Measurements from ENCODE around the gene DNLZ. TPM values are rescaled to one million over a fixed set of nuclear protein-coding genes. Genes with fewer than 3 reads are reported as not detected.

The DNLZ gene
- total RNA-seq, 1 experiment from 2014 or later = 20.2 TPM

GRCh38 chr9:136374183-136374575 lies 10.6 kb upstream of the DNLZ start:
- DNase-seq = no peak
- Histone ChIP-seq H3K36me3 (replicated peaks; ENCODE audit: control insufficient read depth, insufficient read depth, low read length) (peaks cover under 1% of the 10 kb centered on the region; the same call in 1 of the 2 replicates), H3K4me3 (ENCODE audit: insufficient read depth, low read depth, low read length) (no peak overlapping the region), H3K27me3 (ENCODE audit: control insufficient read depth, insufficient read depth, low read length) (no peaks in the 10 kb centered on the region)

GRCh38 chr9:136373300-136374182 lies 10.0 kb upstream of the DNLZ start, which contains the start of gene CARD9:
TSS of gene CARD9 (minus strand) at chr9:136373669. CDS start at chr9:136372078, 1,591 bp downstream.
- no peak within 1 kb of the TSS for H3K4me3 ChIP-seq (ENCODE audit: insufficient read depth, low read depth, low read length)
- no peaks in the 10 kb centered on the region for H3K27me3 ChIP-seq (ENCODE audit: control insufficient read depth, insufficient read depth, low read length)
- H3K36me3 ChIP-seq (replicated peaks; ENCODE audit: control insufficient read depth, insufficient read depth, low read length) = no peaks in the 10 kb centered on the region; the same call in 1 of the 2 replicates
- no peak for DNase-seq

- Histone ChIP-seq H3K4me3 (ENCODE audit: insufficient read depth, low read depth, low read length) (no peak overlapping the region), H3K36me3 (replicated peaks; ENCODE audit: control insufficient read depth, insufficient read depth, low read length) (no peaks in the 10 kb centered on the region), H3K27me3 (ENCODE audit: control insufficient read depth, insufficient read depth, low read length) (no peaks in the 10 kb centered on the region)
- peak; percentile 83 for DNase-seq
Observed at GRCh38 chr9:136372561-136373299, 9.2 kb upstream of the DNLZ start.

- no peaks in the 10 kb centered on the region for H3K27me3 ChIP-seq (ENCODE audit: control insufficient read depth, insufficient read depth, low read length)
- DNase-seq = no peak
- H3K36me3 ChIP-seq (replicated peaks; ENCODE audit: control insufficient read depth, insufficient read depth, low read length) = no peaks in the 10 kb centered on the region
- H3K4me3 ChIP-seq (ENCODE audit: insufficient read depth, low read depth, low read length) = no peak overlapping the region
Observed at GRCh38 chr9:136372006-136372405, 8.5 kb upstream of the DNLZ start.

GRCh38 chr9:136371533-136371880 lies 8.0 kb upstream of the DNLZ start:
- Histone ChIP-seq H3K4me3 (ENCODE audit: insufficient read depth, low read depth, low read length) (no peak overlapping the region), H3K27me3 (ENCODE audit: control insufficient read depth, insufficient read depth, low read length) (no peaks in the 10 kb centered on the region), H3K36me3 (replicated peaks; ENCODE audit: control insufficient read depth, insufficient read depth, low read length) (no peaks in the 10 kb centered on the region)
- DNase-seq = no peak

GRCh38 chr9:136370687-136371532 lies 7.4 kb upstream of the DNLZ start:
- Histone ChIP-seq H3K27me3 (ENCODE audit: control insufficient read depth, insufficient read depth, low read length) (no peaks in the 10 kb centered on the region), H3K4me3 (ENCODE audit: insufficient read depth, low read depth, low read length) (no peak overlapping the region), H3K36me3 (replicated peaks; ENCODE audit: control insufficient read depth, insufficient read depth, low read length) (no peaks in the 10 kb centered on the region)
- DNase-seq = peak; percentile 60

- Histone ChIP-seq H3K27me3 (ENCODE audit: control insufficient read depth, insufficient read depth, low read length) (no peaks in the 10 kb centered on the region), H3K4me3 (ENCODE audit: insufficient read depth, low read depth, low read length) (no peak overlapping the region), H3K36me3 (replicated peaks; ENCODE audit: control insufficient read depth, insufficient read depth, low read length) (no peaks in the 10 kb centered on the region)
- DNase-seq = peak; percentile 67
Observed at GRCh38 chr9:136370037-136370436, 6.5 kb upstream of the DNLZ start.

GRCh38 chr9:136368190-136368589 lies 4.6 kb upstream of the DNLZ start:
- Histone ChIP-seq H3K27me3 (ENCODE audit: control insufficient read depth, insufficient read depth, low read length) (no peaks in the 10 kb centered on the region), H3K36me3 (replicated peaks; ENCODE audit: control insufficient read depth, insufficient read depth, low read length) (no peaks in the 10 kb centered on the region), H3K4me3 (ENCODE audit: insufficient read depth, low read depth, low read length) (no peak overlapping the region)
- peak; percentile 63 for DNase-seq

- H3K4me3 ChIP-seq (ENCODE audit: insufficient read depth, low read depth, low read length) = no peak overlapping the region
- H3K27me3 ChIP-seq (ENCODE audit: control insufficient read depth, insufficient read depth, low read length) = no peaks in the 10 kb centered on the region
- no peaks in the 10 kb centered on the region for H3K36me3 ChIP-seq (replicated peaks; ENCODE audit: control insufficient read depth, insufficient read depth, low read length)
- DNase-seq = no peak
Observed at GRCh38 chr9:136367296-136368145, 4.0 kb upstream of the DNLZ start.

GRCh38 chr9:136366826-136367225 lies 3.3 kb upstream of the DNLZ start:
- DNase-seq = no peak
- no peaks in the 10 kb centered on the region for H3K27me3 ChIP-seq (ENCODE audit: control insufficient read depth, insufficient read depth, low read length)
- no peaks in the 10 kb centered on the region for H3K36me3 ChIP-seq (replicated peaks; ENCODE audit: control insufficient read depth, insufficient read depth, low read length)
- no peak overlapping the region for H3K4me3 ChIP-seq (ENCODE audit: insufficient read depth, low read depth, low read length)

- Histone ChIP-seq H3K4me3 (ENCODE audit: insufficient read depth, low read depth, low read length) (no peak overlapping the region), H3K27me3 (ENCODE audit: control insufficient read depth, insufficient read depth, low read length) (no peaks in the 10 kb centered on the region), H3K36me3 (replicated peaks; ENCODE audit: control insufficient read depth, insufficient read depth, low read length) (no peaks in the 10 kb centered on the region; the same call in 1 of the 2 replicates)
- no peak for DNase-seq
Observed at GRCh38 chr9:136365775-136366222, 2.3 kb upstream of the DNLZ start.

GRCh38 chr9:136364942-136365774 lies 1.6 kb upstream of the DNLZ start:
- peak; percentile 74 for DNase-seq
- Histone ChIP-seq H3K27me3 (ENCODE audit: control insufficient read depth, insufficient read depth, low read length) (no peaks in the 10 kb centered on the region), H3K4me3 (ENCODE audit: insufficient read depth, low read depth, low read length) (no peak overlapping the region), H3K36me3 (replicated peaks; ENCODE audit: control insufficient read depth, insufficient read depth, low read length) (no peaks in the 10 kb centered on the region; the same call in 1 of the 2 replicates)

Measured in H7 (cell line).